Measurements from ENCODE around the gene DDX6.
"Not testable (repeated sequence)": the region's sequence is repeated elsewhere in the genome, so short reads cannot be mapped to it uniquely, and the experiment has no call there.

DDX6 gene

DNA sequence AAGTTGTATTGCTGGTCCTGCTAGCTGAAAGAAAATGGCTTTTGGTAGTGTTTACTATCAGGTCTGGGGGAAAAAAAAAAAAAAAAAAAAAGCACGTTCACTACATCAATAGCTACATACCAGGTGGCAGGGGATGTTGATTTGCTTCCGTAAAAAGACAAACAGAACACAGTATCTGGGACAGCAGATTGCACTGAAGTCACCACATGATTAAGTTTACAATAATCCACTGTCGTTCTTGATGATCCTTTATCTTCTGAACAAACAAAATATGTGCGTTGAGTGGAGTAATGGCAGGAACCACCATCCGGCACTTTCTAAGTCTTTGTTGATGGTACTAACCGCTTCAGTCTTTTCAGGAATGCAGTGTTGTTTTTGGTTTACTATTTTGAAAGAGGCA, 48.7 kb downstream of the DDX6 start:
- DNase-seq (ENCODE audit: low read depth in 2 of 2): no peak

- peak; percentile 7 to 8 for DNase-seq (ENCODE audit: low read depth in 2 of 2)
These were observed 50.1 kb downstream of the DDX6 start for GRCh38 chr11:118740892-118741291.

DNA sequence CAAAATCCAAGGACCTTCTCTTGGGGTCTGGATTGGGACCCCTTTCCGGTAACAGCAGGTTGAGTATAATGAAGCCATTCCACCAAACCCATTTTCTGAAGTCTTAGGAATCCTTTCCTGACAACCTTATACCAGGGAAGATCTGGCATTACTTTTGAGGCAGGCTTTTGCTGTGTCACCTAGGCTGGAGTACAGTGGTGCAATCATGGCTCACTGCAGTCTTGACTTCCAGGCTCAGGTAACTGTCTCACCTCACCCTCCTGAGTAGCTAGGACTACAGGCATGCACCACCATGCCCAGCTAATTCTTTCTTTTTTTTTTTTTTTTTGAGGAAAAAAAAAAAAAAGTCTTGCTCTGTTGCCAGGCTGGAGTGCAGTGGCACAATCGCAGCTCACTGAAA, 55.8 kb downstream of the DDX6 start:
- no peak for DNase-seq (ENCODE audit: low read depth in 2 of 2)

DNA sequence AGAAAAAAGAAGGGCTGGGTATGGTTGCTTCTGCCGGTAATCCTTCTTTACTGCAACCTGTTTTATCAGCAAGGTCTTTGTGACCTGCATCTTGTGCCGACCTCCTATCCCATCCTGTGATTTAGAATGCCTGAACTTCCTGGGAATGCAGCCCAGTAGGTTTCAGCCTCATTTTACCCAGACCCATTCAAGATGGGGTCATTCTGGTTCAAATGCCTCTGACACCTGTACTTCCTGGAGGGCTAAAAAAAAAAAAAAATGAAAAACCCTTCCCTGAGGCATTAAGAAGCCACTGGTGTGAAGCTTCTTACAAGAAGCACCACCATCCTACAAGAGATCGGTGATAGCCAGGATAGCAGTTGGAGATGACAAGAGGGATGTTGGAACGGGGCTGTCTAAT, 56.9 kb downstream of the DDX6 start:
- DNase-seq (ENCODE audit: low read depth in 2 of 2): no peak

- not testable (repeated sequence) for DNase-seq (ENCODE audit: low read depth in 2 of 2)
These were observed 61.2 kb downstream of the DDX6 start for GRCh38 chr11:118729753-118730152.

- not testable (repeated sequence) for DNase-seq (ENCODE audit: low read depth in 2 of 2)
These were observed 62.9 kb downstream of the DDX6 start for GRCh38 chr11:118728112-118728511.

GRCh38 chr11:118727721-118728066, 63.3 kb downstream of the DDX6 start:
- DNase-seq (ENCODE audit: low read depth in 2 of 2): not testable (repeated sequence)

DNA sequence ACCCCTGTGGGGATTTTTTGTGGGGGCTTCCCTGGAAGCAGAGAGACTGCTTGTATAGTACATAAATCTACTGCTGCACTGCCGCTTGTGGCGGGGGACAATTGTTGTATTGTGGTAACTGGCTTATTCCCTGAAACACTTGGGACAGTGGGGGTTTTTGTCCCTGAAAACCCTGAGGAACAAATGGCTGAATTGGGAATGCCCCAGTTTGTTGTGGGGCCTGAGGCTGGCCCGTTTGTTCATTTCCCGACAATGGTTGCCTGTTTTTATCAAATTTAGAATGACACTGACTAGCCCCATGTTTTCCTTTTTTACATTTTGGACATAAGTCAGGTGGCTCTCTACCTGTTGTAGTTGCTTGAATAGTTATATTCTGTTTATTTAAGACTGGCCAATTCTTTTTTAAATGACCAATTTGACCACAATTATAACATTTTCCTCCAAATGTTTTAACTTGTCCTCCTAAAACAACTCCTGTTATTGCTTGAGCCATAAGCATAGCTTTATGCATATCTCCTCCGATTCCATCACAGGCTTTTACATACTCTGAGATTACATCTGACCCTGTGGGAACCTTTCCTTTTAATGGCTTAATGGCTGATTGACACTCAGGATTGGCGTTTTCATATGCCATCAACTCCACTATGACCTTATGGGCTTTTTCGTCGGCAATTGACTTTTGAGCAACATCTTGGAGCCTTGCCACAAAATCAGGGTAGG, 63.8 kb downstream of the DDX6 start:
- DNase-seq (ENCODE audit: low read depth in 2 of 2): not testable (repeated sequence)

DNA sequence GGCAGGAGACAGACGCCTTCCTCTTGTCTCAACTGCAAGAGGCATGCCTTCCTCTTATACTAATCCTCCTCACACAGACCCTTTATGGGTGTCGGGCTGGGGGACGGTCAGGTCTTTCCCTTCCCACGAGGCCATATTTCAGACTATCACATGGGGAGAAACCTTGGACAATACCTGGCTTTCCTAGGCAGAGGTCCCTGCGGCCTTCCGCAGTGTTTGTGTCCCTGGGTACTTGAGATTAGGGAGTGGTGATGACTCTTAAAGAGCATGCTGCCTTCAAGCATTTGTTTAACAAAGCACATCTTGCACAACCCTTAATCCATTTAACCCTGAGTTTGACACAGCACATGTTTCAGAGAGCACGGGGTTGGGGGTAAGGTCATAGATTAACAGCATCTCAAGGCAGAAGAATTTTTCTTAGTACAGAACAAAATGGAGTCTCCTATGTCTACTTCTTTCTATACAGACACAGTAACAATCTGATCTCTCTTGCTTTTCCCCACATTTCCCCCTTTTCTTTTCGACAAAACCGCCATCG, 69.4 kb downstream of the DDX6 start:
- DNase-seq (ENCODE audit: low read depth in 2 of 2): not testable (repeated sequence)

DNA sequence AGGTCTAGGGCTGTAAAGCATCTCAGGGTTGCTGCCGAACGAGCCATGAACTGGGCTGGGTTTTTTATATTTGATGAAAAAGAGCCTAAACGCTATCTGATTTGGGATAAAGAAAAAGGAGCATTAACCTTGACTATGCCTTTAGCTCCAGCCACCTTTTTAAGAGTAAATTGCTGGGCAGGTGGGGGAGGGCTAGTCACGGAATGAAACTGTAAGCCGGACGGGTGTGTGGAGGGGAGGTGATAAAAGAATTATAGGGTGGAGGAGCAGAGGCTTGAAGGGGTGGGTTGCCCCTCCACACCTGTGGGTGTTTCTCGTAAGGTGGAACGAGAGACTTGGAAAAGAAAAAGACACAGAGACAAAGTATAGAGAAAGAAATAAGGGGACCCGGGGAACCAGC, 70.2 kb downstream of the DDX6 start:
- not testable (repeated sequence) for DNase-seq (ENCODE audit: low read depth in 2 of 2)

DNA sequence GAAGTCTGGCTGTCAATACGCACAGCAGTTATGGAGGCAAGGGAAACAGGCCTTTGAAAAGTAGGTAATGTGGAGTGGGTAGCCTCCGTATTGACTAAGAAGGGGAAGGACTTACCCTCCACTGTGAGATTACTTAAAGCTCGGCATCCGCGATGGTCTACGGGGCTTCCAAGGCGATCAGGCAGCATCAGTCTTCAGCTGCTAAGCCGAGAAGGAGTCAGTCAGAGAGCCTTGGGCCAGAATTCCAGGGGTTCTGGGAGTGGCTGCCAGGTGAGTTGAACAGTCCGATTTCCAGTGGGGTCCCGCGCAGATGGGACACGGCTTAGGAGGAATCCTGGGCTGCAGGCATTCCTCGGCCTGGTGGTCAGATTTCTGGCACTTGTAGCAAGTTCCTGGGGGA, 70.9 kb downstream of the DDX6 start:
- not testable (repeated sequence) for DNase-seq (ENCODE audit: low read depth in 2 of 2)

DNA sequence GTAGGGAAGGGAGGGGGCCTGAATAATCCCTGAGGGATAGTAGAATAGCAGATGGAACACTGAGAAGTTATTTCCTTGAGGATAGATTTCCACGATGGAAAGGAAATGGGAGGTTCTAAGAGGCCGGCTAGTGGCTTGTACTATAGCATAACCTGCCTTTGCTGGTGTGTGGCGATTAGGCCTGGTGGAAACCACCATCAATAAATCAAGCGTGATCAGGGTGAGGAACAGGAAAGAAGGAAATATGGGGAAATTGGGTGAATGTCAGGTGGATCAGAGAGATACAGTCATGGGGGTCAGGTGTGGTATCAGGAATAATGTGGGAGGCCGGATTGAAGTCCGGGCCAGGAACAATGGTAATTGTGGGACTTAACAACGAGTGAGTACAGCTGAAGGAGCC, 72.4 kb downstream of the DDX6 start:
- not testable (repeated sequence) for DNase-seq (ENCODE audit: low read depth in 2 of 2)

GRCh38 chr11:118717733-118718132, 73.2 kb downstream of the DDX6 start:
- not testable (repeated sequence) for DNase-seq (ENCODE audit: low read depth in 2 of 2)

DNA sequence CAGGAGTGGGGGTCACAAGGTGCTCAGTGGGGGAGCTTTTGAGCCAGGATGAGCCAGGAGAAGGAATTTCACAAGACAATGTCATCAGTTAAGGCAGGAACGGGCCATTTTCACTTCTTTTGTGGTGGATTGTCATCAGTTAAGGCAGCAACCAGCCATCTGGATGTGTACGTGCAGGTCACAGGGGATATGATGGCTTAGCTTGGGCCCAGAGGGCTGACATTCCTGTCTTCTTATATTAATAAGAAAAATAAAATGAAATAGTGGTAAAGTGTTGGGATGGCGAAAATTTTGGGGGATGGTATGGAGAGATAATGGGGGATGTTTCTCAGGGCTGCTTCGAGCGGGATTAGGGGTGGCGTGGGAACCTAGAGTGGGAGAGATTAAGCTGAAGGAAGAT, 73.7 kb downstream of the DDX6 start:
- not testable (repeated sequence) for DNase-seq (ENCODE audit: low read depth in 2 of 2)

DNA sequence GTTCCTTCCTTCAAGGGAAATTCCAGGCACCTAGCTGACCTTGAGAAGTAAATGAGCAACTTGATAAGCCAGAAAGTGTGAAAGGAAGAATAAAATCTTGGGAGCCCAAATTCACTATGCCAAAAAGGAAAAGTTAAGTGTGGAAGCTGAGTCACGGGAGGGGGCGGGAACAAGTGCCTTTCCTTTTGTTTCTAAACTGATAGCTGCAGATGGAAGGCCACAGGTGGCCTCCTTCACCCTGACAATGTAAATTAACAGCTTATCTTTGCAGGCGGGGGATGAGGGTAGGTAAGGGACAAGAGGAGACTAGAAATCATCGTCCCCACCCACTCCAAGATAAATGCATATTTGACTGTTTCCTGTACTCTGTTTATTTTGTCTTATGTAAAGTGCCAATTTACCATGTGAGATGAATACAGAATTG, 75.1 kb downstream of the DDX6 start:
- DNase-seq (ENCODE audit: low read depth in 2 of 2): no peak

DNA sequence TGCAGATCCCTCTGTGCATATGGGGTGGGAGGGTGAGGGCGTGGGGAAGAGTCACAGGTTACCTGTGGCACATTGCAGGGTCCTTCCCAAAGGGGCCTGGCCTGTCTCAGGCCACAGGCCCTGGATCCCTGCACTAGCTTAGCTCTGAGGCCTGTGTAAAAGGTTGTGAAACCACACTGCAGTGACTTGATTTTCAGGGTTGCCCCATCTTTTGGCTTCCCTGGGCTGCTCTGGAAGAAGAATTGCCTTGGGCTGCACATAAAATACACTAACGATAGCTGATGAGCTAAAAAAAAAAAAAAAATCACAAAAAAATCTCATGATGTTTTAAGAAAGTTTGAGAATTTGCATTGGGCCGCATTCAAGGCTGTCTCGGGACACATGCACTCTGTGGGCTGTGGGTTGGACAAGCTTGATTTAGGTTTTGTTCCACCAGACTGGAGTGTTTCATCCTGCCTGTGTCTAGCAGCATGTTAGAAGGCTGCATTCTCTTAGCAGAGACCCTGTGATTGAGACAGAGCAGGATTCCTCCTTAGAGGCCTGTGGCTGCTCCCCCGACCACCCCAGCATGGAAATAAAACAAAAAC, 75.6 kb downstream of the DDX6 start:
- no peak for DNase-seq (ENCODE audit: low read depth in 2 of 2)

GRCh38 chr11:118714816-118715215, 76.1 kb downstream of the DDX6 start:
- no peak for DNase-seq (ENCODE audit: low read depth in 2 of 2)

DNA sequence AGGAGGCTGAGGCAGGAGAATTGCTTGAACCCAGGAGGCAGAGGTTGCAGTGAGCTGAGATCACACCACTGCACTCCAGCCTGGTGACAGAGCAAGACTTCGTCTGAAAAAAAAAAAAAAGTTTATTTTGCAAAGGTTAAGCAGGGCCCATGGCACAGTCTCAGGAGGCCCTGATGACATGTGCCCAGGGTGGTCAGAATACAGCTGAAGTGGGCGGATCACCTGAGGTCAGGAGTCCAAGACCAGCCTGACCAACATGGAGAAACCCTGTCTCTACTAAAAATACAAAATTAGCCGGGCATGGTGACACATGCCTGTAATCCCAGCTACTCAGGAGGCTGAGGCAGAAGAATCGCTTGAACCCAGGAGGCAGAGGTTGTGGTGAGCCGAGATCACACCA, 76.5 kb downstream of the DDX6 start:
- DNase-seq (ENCODE audit: low read depth in 2 of 2): not testable (repeated sequence)

DNA sequence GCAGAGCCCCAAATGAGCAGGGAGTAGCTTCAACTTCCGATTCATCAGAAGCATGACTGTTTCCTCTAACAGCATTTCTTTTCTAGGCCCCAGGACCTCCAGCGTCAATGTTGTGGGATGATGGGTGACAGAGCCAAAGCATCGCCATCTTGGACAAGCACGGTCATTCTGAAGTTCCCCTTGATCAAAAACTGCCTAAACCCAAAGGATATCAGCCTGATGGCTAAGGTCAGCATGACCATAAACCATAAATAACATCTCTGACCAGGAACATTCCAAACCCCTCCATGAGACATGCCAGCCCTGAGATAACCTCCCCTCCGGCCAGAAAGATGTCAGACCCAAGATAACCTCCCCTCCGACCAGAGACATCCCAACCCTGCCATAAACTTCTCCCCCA, 82.7 kb downstream of the DDX6 start:
- no peak for DNase-seq (ENCODE audit: low read depth in 2 of 2)

- DNase-seq (ENCODE audit: low read depth in 2 of 2): no peak
These were observed 84.5 kb downstream of the DDX6 start for GRCh38 chr11:118706546-118706825.

DNA sequence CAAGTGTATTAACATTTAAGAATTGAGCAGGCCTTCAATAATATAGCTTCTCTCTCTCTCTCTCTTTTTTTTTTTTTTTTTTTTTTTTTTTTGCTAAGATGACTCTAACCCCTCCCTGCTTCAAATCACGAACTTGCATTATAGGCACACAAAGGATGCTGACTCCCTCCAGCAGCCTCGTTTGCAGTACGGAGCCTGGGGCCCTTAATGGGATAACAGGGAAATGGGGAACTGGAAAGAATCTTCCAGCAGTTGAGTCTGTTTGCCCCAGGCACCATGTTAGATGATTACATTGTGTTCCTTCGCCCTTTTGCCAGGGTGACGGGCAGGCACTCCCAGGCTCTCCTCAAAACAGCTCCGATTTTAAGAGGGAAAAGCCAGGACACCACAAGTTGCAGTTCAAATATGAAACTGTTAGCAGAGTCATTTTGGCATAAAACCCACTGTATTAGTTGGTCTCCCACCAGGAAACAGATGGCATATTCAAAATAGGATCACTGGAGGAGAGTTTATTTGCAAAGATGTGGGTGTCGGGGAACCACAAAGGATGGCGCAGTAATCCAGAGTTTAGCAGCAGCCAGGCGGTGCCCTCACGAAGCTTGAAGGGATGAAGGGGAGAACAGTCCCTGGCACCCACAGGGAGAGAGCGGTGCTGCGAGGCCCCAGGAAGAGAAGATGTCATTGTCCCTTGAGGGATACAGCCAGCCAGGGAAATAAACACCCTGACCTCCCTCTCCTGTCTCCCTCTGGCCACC, 85.0 kb downstream of the DDX6 start:
- DNase-seq (ENCODE audit: low read depth in 2 of 2): no peak

GRCh38 chr11:118705111-118705741, 85.7 kb downstream of the DDX6 start:
- no peak for DNase-seq (ENCODE audit: low read depth in 2 of 2)
